ENCODE results near the gene LRRC9.

- TF ChIP-seq, protein P1, sequence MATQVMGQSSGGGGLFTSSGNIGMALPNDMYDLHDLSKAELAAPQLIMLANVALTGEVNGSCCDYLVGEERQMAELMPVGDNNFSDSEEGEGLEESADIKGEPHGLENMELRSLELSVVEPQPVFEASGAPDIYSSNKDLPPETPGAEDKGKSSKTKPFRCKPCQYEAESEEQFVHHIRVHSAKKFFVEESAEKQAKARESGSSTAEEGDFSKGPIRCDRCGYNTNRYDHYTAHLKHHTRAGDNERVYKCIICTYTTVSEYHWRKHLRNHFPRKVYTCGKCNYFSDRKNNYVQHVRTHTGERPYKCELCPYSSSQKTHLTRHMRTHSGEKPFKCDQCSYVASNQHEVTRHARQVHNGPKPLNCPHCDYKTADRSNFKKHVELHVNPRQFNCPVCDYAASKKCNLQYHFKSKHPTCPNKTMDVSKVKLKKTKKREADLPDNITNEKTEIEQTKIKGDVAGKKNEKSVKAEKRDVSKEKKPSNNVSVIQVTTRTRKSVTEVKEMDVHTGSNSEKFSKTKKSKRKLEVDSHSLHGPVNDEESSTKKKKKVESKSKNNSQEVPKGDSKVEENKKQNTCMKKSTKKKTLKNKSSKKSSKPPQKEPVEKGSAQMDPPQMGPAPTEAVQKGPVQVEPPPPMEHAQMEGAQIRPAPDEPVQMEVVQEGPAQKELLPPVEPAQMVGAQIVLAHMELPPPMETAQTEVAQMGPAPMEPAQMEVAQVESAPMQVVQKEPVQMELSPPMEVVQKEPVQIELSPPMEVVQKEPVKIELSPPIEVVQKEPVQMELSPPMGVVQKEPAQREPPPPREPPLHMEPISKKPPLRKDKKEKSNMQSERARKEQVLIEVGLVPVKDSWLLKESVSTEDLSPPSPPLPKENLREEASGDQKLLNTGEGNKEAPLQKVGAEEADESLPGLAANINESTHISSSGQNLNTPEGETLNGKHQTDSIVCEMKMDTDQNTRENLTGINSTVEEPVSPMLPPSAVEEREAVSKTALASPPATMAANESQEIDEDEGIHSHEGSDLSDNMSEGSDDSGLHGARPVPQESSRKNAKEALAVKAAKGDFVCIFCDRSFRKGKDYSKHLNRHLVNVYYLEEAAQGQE (IDR thresholded peaks at IDR 0.05; ENCODE audit: low read depth, low read length) = no peak
- no peak for TF ChIP-seq RFX5 (IDR thresholded peaks at IDR 0.05; ENCODE audit: low read length)
Measured at GRCh38 chr14:60102389-60102788, 182.4 kb downstream of the LRRC9 start.

Measured in SK-N-SH (cell line).